Measurements from ENCODE around the gene TBX4.

- TF ChIP-seq POLR2A (IDR thresholded peaks at IDR 0.05) (no peak), CTCF (IDR thresholded peaks at IDR 0.05 in 4 of 5, conservative IDR thresholded peaks at IDR 0.05 in 1 of 5) (no peak)
These were observed 22.2 kb downstream of the TBX4 start for GRCh38 chr17:61474235-61474927.

All from gastrocnemius medialis (tissue), 4 donors.